NCI-H2029 (cell line): Measurements from ENCODE around the gene USP9X.
"Not testable (repeated sequence)": the region's sequence is repeated elsewhere in the genome, so short reads cannot be mapped to it uniquely, and the experiment has no call there.

ENCODE experiments used
- DNase-seq: peaks from one replicate; lab custom pipeline; 2025; lab: John Stamatoyannopoulos, UW

Gene USP9X

DNA sequence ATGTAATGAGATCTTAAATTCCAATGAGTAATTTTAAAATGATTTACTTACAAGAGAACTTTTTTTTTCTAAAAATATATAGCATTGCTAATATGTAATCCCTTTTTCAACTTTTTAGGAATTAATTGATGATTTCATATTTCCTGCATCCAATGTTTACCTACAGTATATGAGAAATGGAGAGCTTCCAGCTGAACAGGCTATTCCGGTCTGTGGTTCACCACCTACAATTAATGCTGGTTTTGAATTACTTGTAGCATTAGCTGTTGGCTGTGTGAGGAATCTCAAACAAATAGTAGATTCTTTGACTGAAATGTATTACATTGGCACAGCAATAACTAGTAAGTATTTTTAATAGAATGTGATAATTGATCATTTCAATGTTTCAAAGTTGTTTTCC, 113.2 kb downstream of the USP9X start:
- DNase-seq, result peak; percentile 6

GRCh38 chrX:41200785-41201184, 115.5 kb downstream of the USP9X start:
- DNase-seq, result no peak

- DNase-seq, result no peak
Measured at GRCh38 chrX:41209853-41210252, 124.6 kb downstream of the USP9X start.

GRCh38 chrX:41224605-41225004, 139.4 kb downstream of the USP9X start:
- no peak for DNase-seq

DNA sequence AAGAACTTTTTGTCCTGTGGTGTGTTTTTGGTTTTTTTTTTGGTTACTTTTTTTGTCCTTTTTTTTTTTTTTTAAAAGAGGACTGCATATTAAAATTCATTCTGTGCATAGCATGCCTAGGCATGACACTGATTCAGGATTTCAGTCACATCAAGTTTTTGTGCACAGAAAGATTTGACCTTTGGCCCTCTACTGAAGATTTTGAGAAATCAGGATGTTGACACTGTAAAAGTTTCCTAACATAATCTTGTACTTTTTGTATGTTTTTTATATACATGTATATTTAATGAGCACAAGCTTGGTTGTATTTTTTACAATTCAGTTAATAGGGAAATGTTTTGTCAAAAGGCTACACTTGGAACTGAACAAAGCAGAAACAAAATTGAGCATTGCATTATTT, 148.7 kb downstream of the USP9X start:
- no peak for DNase-seq

- not testable (repeated sequence) for DNase-seq
Measured at GRCh38 chrX:41234471-41234870, 149.2 kb downstream of the USP9X start.

DNA sequence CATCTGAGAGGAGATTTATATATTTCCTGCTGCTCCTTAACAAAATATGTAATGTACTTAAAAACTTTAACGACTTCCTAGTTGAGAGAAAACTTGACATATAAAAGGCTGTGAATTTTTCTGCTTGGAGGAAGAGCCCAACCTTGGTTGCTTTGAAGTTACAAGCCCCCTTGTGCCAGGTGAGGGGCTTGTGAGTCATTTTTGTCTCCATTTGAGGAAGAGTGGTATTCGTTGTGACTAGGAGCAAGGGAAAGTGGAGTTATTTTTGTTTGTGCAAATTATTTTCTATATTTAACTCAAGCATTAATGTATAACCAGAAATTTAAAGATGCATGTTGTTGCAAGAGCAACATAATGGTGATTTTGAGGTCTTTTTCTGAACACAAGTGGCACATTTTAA, 149.7 kb downstream of the USP9X start:
- no peak for DNase-seq

DNA sequence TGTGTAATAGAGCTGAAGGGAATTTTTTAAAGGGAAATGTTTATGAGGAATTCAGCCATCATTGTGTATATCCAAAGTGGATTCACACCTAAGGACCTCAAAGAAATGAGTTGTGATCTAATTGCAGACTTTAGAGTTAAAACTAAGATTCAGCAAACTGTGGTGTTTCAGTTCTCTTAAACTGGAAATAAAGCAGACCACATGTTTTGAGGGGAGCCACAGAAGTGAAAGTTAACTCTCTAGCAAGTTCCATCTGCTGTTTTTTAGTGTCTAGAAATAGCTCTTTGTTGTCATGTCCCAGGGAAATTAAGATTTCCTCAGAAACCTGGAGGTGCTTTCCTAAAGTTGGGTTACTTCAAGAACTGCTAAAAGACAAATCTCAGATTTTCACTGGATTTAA, 151.4 kb downstream of the USP9X start:
- DNase-seq, result no peak

DNA sequence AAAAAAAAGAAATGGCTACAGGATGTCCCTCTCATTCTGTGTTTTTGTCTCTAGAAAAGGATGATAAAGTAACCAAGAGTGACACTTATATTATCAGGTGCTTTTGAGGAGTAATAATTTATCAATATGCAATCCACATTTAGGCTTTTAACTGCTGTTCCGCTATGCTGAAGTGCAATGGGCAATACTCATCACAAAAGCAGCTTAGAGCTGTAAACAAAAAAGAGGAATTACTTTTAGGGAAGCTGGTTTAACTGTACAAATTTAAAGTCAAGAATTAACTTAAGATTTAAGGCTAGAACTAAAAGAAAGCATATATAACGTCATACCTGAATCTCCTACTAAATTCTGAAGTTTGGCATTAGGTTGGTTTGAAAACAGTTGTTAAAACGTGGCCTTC, 155.3 kb downstream of the USP9X start:
- no peak for DNase-seq

DNA sequence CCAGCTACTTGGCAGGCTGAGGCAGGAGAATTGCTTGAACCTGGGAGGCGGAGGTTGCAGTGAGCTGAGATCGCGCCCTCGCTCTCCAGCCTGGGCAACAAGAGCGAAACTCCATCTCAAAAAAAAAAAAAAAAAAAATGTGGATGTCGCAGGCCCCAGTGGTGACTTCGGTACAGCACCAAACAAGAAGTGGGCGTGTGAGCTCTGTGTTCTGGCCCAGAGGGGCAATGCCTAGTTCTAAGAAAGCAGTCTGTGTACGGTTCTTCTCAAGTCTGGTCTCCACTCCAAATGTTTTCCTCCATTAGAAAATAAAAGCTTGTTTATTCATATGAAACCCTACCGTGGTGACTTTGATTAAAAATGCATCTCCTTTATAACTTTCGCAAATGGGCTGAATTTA, 156.7 kb downstream of the USP9X start:
- no peak for DNase-seq

GRCh38 chrX:41245641-41246040, 160.4 kb downstream of the USP9X start:
- no peak for DNase-seq

- DNase-seq, result no peak
Measured at GRCh38 chrX:41250867-41251266, 165.6 kb downstream of the USP9X start.

GRCh38 chrX:41257801-41258200, 172.6 kb downstream of the USP9X start:
- DNase-seq, result no peak

DNA sequence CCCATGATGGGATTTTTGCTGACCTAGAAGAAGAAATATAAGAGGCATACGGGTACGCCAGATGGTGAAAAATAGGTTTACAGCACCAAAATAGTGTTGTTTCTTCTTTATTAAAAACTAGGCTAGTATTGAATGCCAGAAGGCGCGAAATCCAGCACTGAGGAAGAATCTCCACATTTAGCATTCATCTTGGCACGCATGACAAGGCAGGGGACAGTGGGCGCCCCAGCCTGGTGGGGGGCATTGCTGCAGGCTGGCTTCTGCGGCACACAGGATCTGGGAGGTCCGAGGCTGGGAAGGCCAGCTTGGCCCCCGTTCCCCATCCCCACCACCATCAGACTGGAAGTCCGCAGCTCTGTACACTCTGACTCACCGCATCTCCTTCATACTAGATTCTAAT, 173.0 kb downstream of the USP9X start:
- DNase-seq, result no peak

GRCh38 chrX:41258871-41259270, 173.6 kb downstream of the USP9X start:
- DNase-seq, result no peak

GRCh38 chrX:41259516-41259915, 174.3 kb downstream of the USP9X start:
- DNase-seq, result peak; percentile 14

DNA sequence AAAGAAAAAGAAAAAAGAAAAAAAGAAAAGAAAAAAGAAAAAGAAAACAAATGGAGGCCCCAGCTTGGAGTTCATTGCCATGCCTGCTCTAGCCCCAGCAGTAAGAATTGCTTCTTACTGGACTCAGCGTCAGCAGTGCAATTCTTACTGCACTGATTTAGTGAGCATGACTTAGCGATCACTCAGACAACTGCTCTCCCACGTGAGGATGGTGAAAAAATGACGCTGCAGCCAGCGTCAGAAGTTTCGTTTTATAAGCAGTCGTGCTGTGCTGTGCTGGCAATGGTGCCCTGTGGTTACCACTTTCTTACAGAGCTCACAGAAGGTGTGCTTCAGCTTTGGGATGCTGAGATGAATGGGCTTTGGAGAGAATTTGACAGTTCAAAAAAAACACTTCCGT, 180.4 kb downstream of the USP9X start:
- DNase-seq, result no peak

GRCh38 chrX:41273638-41274037, 188.4 kb downstream of the USP9X start:
- DNase-seq, result no peak

GRCh38 chrX:41275661-41276609, 190.7 kb downstream of the USP9X start:
- no peak for DNase-seq

- no peak for DNase-seq
Measured at GRCh38 chrX:41276661-41277506, 191.6 kb downstream of the USP9X start.

DNA sequence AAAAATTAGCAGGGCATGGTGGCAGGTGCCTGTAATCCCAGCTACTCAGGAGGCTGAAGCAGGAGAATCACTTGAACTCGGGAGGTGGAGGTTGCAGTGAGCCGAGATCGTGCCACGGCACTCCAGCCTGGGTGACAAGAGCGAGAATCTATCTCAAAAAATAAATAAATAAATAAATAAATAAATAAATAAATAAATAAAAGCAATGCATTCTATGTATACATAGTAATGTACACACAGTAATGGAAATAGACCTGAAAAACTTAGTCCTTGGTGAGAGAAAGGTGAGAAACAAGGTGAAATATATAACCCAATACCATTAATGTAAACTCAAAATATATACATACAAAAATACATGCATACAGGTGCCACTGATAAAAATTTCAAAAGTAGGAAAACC, 197.1 kb downstream of the USP9X start:
- not testable (repeated sequence) for DNase-seq

DNA sequence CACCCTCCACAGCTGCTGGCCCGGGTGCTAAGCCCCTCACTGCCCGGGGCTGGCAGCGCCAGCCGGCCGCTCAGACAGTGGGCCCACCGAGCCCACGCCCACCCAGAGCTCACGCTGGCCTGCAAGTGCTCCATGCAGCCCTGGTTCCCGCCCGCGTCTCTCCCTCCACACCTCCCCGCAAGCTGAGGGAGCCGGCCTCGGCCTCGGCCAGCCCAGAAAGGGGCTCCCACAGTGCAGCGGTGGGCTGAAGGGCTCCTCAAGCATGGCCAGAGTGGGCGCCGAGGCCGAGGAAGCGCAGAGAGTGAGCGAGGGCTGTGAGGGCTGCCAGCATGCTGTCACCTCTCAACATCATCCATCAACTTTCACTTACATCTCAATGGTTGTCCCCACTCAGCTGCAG, 200.7 kb downstream of the USP9X start:
- DNase-seq, result not testable (repeated sequence)
